ENCODE measurements around the gene KLHDC9. TPM values are rescaled to one million over a fixed set of nuclear protein-coding genes. Genes with fewer than 3 reads are reported as not detected.
"Not testable (repeated sequence)": the region's sequence is repeated elsewhere in the genome, so short reads cannot be mapped to it uniquely, and the experiment has no call there.

KLHDC9 gene
- total RNA-seq, 1 donor from 2014 or later: 14.3 TPM

DNA sequence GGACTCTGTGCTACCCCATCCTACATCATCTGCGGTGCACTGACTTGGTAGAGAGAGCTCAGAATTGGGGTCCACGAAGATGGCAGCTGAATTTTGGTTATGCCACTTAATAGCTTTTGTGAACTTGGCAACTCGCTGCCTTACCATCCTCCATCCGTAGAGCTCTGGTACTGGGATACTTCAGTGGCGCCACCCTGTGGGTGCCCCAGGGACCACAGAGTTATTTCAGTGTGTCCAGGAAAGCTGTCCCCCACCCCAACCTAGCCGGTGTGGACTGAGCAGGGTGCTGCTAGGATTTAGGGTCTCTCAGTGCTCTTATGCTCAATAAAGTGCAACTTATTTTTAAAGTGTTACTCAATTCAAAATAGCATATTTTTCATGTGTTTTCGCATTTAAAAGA, 43.4 kb upstream of the KLHDC9 start:
- Mint-ChIP-seq H3K27me3 (peaks cover 4% of the 10 kb centered on the region), H3K4me1 (ENCODE audit: unreplicated experiment) (no peaks in the 10 kb centered on the region), H3K36me3 (peaks cover 5% of the 10 kb centered on the region), H3K4me3 (no peak overlapping the region), H3K9me3 (no peaks in the 10 kb centered on the region), H3K27ac (no peak overlapping the region)
- no peak for DNase-seq (ENCODE audit: extremely low spot score, unreplicated experiment)
- TF ChIP-seq, protein P1, sequence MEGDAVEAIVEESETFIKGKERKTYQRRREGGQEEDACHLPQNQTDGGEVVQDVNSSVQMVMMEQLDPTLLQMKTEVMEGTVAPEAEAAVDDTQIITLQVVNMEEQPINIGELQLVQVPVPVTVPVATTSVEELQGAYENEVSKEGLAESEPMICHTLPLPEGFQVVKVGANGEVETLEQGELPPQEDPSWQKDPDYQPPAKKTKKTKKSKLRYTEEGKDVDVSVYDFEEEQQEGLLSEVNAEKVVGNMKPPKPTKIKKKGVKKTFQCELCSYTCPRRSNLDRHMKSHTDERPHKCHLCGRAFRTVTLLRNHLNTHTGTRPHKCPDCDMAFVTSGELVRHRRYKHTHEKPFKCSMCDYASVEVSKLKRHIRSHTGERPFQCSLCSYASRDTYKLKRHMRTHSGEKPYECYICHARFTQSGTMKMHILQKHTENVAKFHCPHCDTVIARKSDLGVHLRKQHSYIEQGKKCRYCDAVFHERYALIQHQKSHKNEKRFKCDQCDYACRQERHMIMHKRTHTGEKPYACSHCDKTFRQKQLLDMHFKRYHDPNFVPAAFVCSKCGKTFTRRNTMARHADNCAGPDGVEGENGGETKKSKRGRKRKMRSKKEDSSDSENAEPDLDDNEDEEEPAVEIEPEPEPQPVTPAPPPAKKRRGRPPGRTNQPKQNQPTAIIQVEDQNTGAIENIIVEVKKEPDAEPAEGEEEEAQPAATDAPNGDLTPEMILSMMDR (conservative IDR thresholded peaks at IDR 0.05): no peak

DNA sequence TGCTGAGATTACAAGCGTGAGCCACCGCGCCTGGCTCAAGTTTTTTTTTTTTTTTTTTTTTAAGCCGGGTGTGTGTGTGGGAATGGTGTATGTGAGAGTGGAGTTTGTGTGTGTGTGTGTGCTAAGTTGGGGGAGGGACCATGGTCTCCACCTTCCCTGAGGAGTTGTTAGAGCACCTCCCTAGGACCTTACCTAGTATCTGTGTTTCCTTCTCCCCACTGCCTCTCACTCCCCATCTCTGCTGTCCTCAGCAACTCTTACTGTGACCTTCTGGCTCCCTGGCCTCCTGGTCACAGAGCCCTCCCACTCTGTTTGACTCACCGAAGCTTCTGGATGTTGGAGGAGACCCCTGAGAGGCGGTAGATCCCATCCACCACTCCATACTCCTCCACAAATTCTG, 38.9 kb upstream of the KLHDC9 start:
- Mint-ChIP-seq H3K4me1 (ENCODE audit: unreplicated experiment) (no peaks in the 10 kb centered on the region), H3K27ac (no peak overlapping the region), H3K36me3 (peaks cover 5% of the 10 kb centered on the region), H3K27me3 (peaks cover 22% of the 10 kb centered on the region), H3K4me3 (no peak overlapping the region), H3K9me3 (no peaks in the 10 kb centered on the region)
- DNase-seq (ENCODE audit: extremely low spot score, unreplicated experiment): no peak
- TF ChIP-seq, protein P1 (conservative IDR thresholded peaks at IDR 0.05): no peak

DNA sequence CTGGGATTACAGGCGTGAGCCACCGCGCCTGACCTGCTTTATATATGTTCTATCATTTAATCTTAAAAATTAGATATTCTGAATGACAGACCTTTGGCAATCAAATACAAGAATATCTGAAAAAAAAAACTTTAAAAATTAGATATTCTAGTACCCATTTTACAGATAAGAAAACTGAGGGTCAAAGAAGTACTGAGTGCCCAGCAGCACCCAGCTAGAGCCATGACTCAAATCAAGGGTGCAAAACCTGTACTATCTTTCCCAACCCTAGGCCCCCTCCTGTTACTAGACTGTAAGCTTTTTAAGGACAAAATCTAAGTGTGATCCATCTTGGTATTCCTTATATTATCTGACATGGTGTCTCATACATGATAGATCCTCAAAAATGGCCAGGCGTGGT, 36.7 kb upstream of the KLHDC9 start:
- Mint-ChIP-seq H3K36me3 (peaks cover 4% of the 10 kb centered on the region), H3K4me3 (no peak overlapping the region), H3K4me1 (ENCODE audit: unreplicated experiment) (no peaks in the 10 kb centered on the region), H3K9me3 (no peaks in the 10 kb centered on the region), H3K27me3 (peaks cover 25% of the 10 kb centered on the region), H3K27ac (no peak overlapping the region)
- no peak for DNase-seq (ENCODE audit: extremely low spot score, unreplicated experiment)
- TF ChIP-seq, protein P1 (conservative IDR thresholded peaks at IDR 0.05): no peak

- H3K4me3 Mint-ChIP-seq; H3K4me1 Mint-ChIP-seq (ENCODE audit: unreplicated experiment); DNase-seq (ENCODE audit: extremely low spot score, unreplicated experiment); H3K27ac Mint-ChIP-seq; H3K36me3 Mint-ChIP-seq; H3K9me3 Mint-ChIP-seq: not testable (repeated sequence)
- H3K27me3 Mint-ChIP-seq: peaks cover 26% of the 10 kb centered on the region
Measured at GRCh38 chr1:161063936-161064335, 34.2 kb upstream of the KLHDC9 start.

DNA sequence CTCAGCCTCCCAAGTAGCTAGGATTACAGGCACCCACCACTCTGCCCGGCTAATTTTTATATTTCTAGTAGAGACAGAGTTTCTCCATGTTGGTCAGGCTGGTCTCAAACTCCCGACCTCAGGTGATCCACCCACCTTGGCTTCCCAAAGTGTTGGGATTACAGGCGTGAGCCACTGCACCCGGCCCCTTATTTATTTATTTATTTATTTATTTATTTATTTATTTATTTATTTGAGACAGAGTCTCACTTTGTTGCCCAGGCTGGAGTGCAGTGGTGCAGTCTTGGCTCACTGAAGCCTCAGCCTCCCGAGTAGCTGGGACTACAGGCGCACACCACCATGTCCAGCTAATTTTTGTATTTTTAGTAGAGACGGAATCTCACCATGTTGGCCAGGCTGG, 32.5 kb upstream of the KLHDC9 start:
- not testable (repeated sequence) for H3K4me1 Mint-ChIP-seq (ENCODE audit: unreplicated experiment); H3K36me3 Mint-ChIP-seq; H3K4me3 Mint-ChIP-seq

DNA sequence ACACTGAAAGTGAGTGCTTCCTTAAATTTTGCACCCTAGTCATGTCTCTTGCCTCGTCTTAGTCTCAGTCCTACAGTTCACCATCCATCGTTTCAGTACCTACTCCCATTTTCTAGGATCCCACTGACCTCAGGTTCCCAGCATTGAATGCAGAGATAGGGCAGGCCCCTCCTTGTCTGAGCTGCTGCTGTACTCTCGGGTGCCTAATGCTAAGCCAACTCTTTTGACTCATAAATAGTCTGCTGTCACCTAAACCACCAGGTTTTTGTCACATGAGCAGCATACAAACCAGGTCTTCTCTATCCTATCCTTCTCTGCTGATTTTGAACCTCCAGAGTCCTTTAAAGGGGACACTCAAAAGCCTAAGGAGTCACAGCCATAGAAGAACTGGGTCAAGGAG, 31.5 kb upstream of the KLHDC9 start:
- no peaks in the 10 kb centered on the region for H3K36me3 Mint-ChIP-seq
- TF ChIP-seq, protein P1 (conservative IDR thresholded peaks at IDR 0.05): no peak
- H3K27me3 Mint-ChIP-seq: peaks cover 26% of the 10 kb centered on the region
- H3K4me3 Mint-ChIP-seq: no peak overlapping the region
- H3K4me1 Mint-ChIP-seq (ENCODE audit: unreplicated experiment): no peaks in the 10 kb centered on the region
- peak overlapping the region; percentile 73 for H3K27ac Mint-ChIP-seq
- DNase-seq (ENCODE audit: extremely low spot score, unreplicated experiment): no peak
- no peaks in the 10 kb centered on the region for H3K9me3 Mint-ChIP-seq

More for the DNA sequence above, 32.5 kb upstream of the KLHDC9 start:
- DNase-seq (ENCODE audit: extremely low spot score, unreplicated experiment); H3K9me3 Mint-ChIP-seq; H3K27ac Mint-ChIP-seq: not testable (repeated sequence)
- peaks cover 26% of the 10 kb centered on the region for H3K27me3 Mint-ChIP-seq
